Measurements from ENCODE around the gene SRCAP. TPM values are rescaled to one million over a fixed set of nuclear protein-coding genes. Genes with fewer than 3 reads are reported as not detected.

The SRCAP gene
- total RNA-seq, 2 experiments from 2014 or later, result 81.7 to 86.1 TPM

Other genes with a start within 250 kb of the SRCAP start
- 100 to 1,000 TPM; 521 to 598 TPM for gene ITGAL, start 226.4 kb upstream of the SRCAP start, total RNA-seq
- gene ZNF768, start 172.6 kb upstream of the SRCAP start, total RNA-seq, result 1 to 10 TPM; 1.9 to 2.6 TPM
- gene ZNF747, start 164.3 kb upstream of the SRCAP start, total RNA-seq, result 10 to 100 TPM; 10.4 to 11.8 TPM
- 10 to 100 TPM; 17.5 to 18.2 TPM for gene ZNF764, start 140.8 kb upstream of the SRCAP start, total RNA-seq
- 10 to 100 TPM; 13.3 to 13.8 TPM for gene ZNF688, start 127.5 kb upstream of the SRCAP start, total RNA-seq
- gene ZNF785, start 113.5 kb upstream of the SRCAP start, total RNA-seq, result 10 to 100 TPM; 17.0 to 18.3 TPM
- gene ZNF689, start 88.8 kb upstream of the SRCAP start, total RNA-seq, result 10 to 100 TPM; 12.8 to 13.8 TPM
- 10 to 100 TPM; 78.6 to 80.1 TPM for gene PRR14, start 48.2 kb upstream of the SRCAP start, total RNA-seq
- gene FBRS, start 40.7 kb upstream of the SRCAP start, total RNA-seq, result 100 to 1,000 TPM in 1 of 2 experiments, 10 to 100 TPM in 1; 88.9 to 109 TPM
- gene PHKG2, start 49.3 kb downstream of the SRCAP start, total RNA-seq, result 10 to 100 TPM; 41.1 to 43.4 TPM
- gene CFAP119, start 62.9 kb downstream of the SRCAP start, total RNA-seq, result 1 to 10 TPM; 2.2 to 3.0 TPM
- gene RNF40, start 63.2 kb downstream of the SRCAP start, total RNA-seq, result 100 to 1,000 TPM in 1 of 2 experiments, 10 to 100 TPM in 1; 81.9 to 101 TPM
- 1 to 10 TPM; 1.4 TPM for gene ZNF629, start 88.0 kb downstream of the SRCAP start, total RNA-seq
- 10 to 100 TPM; 21.8 to 22.1 TPM for gene BCL7C, start 194.9 kb downstream of the SRCAP start, total RNA-seq
- gene CTF1, start 197.4 kb downstream of the SRCAP start, total RNA-seq, result under 1 TPM; 0.22 to 0.31 TPM
- 10 to 100 TPM; 21.7 to 22.4 TPM for gene FBXL19, start 224.4 kb downstream of the SRCAP start, total RNA-seq
- 10 to 100 TPM; 18.4 to 19.0 TPM for gene ORAI3, start 249.9 kb downstream of the SRCAP start, total RNA-seq

Measured in activated CD4-positive, alpha-beta T cell treated with anti-CD3 and anti-CD28 coated beads, Interleukin-2, amount 10 ng/mL, durations not matched to agents 7 days and 5 days (primary cell).